COLO829 (cell line): ENCODE data around the gene USF1.

Source experiments
- DNase-seq: peaks from one replicate; pipeline ENCODE4 v3.0.0; 2012; ENCODE audit warnings: low spot score

USF1 gene, protein sequence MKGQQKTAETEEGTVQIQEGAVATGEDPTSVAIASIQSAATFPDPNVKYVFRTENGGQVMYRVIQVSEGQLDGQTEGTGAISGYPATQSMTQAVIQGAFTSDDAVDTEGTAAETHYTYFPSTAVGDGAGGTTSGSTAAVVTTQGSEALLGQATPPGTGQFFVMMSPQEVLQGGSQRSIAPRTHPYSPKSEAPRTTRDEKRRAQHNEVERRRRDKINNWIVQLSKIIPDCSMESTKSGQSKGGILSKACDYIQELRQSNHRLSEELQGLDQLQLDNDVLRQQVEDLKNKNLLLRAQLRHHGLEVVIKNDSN

DNA sequence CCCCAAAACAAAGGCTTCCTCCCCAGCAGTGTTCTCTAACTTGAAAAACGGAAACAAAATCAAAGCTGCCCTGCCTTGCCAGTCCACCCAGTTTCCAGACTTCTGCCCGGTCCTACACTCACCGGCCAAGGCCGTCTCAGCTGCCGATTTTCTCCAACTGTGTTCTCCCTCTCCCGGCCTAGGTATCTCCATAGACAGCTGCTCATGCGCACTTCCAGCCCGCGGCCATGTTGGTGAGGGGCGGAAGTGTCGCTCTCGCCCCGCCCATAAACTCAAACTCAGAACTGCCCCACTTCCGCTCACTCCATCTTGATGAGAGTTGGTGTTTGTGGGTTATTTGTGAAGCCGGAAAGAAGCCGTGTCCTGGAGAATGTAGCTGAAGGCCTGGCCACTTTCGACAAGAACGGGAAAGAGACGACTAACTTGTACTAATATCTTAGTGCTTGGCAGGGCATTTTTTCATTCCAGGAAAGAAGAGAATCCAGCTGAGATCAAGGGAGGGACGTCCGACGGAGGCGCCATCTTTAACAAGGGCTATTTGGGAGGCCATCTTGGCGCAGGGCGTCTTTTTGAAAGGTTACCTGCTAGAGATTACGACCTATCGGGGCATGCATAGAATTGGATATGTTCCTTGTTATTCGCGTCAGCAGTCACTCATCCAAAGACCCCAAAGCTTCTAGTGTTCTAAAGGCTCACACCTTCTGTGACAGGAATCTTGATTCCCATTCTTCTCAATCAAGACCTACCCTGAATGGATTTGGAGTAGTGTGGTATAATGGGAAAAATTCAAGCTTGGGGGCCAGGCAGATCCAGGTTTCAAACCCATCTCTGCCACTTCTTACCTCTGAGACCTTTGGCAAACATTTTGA, at the start of gene USF1:
Gene USF1 (minus strand): TSS at position 242 of the 869 bp plus-strand sequence. CDS start 2,702 bp downstream, outside the sequence.
- peak; percentile 99 for DNase-seq

DNA sequence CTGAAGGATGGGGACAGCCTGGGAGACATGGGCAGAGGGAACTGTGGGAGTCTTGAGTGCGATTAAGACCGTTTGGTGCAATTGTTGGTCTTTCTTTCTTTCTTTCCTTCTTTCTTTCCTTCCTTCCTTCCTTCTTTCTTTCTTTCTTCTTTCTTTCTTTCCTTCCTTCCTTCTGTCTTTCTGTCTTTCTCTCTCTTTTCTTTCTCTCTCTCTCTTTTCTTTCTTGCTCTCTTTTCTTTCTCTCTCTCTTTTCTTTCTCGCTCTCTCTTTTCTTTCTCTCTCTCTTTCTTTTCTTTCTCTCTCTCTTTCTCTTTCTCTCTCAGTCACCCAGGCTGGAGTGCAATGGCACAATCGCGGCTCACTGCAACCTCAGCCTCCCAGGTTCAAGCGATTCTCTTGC, 49.5 kb upstream of the USF1 start:
- DNase-seq: no peak

DNA sequence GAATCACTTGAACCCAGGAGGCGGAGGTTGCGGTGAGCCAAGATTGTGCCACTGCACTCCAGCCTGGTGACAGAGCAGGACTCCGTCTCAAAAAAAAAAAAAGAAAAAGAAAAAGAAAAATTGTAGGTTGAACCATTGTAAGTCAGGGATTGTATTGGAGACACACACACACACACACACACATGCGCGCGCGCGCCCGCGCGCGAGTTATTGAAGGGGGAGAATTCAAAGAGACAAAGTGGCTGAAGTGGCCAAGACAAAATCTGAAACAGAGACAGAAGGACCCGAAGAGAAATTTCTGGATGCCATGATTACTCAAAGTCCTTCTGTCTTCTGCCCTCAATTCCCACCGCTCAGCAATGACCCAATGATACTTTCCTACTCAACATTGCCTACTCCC, 48.7 kb upstream of the USF1 start:
- no peak for DNase-seq

DNA sequence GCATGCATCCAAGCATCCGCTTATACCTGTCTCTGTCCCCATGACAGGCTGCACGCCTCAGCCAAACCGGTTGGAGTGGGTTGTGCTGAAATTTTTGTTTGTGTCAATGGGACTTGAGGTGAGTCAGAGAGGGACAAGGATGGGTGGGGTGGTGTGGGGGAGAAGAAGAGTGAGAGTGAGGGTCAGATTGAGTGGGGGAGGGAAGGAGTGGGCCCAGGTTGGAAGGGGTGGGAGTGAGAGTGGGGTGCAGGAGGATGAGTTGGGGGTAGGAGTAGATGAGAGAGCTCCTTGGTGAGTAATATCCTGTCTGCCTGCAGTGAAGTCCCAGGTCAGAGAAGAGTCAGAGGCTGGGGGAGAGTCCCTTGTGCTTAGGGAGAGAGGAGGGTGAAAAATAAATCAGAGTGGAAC, 46.8 kb upstream of the USF1 start:
- no peak for DNase-seq

DNA sequence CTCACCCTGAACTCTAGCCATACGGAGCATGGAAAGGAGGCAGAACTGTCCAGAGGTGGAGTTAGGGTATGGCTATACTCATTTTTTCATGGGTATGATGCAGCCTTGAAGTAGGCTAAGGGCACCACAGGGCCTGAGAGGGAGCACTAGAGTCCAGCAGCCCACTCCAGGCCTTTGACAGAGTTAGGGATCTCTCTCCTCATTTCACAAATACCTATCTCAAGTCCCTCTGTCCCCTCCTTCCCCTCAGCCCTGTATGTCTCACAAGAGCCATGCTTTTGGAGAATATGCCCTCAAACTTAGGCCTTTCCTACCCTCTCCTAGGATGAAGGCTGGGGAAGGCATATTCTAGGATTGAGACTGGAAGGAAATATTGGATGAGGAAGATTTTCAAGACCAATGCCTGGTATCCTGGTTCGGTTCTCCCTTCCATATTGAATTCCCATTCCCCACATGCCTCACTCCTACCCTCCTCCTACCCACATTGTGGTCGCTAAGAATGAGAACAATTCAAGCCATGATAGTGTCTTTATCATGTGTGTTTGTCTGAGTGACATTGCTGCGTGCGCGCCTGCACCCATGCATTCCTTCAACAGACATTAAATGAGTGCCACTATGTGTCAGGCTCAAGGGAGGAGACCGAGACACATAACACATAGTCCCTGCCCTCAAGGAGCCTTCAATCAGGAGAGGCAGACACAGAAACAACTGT, 46.2 kb upstream of the USF1 start:
- no peak for DNase-seq

DNA sequence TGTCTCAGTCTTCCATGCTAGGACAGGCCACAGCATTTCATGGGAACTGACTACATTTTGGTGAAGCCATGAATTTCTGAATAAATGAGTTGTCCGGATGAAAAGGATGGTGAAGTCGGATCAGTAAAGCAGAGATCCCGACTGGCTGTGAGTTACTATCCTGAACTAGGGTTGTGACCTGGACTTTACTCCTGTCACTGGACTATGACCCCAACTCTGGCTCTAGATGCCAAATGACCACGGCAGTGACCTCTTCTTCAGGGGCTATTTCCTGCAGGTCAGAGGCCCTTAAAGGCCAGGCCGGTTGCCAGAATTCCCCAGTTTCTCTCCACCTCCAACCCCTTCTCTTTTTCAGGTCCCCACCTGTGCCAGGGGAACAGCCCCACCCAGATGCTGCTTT, 45.3 kb upstream of the USF1 start:
- no peak for DNase-seq

DNA sequence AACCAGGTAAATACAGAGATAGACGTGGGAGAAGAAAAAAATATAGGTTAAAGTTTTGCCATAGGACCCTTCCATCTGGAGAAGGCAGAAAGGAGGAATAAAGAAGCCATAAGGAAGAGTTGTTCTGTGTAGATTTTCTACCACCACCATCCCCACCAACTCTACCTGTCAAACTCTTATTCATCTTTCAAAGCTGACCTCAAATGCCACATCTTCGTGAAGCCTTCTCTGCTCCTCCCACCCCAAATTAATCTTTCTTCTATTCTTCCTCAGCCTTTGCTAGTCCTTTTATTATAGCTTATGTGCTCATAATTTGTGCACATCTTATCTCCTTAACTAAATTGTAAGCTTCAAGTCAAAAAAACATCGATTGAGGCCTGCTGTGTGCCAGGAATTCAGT, 44.8 kb upstream of the USF1 start:
- no peak for DNase-seq

DNA sequence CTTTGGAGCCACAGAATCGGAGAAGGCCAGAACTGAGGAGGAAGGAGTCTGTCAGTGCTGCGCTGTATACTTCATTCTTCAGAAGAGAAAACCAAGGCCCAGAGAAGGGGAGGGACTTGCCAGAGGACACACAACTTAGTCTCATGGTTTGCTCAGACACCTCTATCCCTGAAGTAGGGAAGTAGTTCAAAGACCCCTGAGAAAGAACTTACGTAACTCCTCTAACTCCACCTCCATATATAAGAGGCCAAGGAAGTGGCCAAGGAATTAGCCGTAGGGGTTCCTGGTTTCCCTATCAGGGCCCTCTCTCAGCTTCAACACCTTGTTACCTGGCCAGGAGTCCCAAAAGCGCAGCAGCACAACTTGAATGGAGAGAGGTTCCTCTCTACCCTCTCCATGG, 44.2 kb upstream of the USF1 start:
- no peak for DNase-seq

DNA sequence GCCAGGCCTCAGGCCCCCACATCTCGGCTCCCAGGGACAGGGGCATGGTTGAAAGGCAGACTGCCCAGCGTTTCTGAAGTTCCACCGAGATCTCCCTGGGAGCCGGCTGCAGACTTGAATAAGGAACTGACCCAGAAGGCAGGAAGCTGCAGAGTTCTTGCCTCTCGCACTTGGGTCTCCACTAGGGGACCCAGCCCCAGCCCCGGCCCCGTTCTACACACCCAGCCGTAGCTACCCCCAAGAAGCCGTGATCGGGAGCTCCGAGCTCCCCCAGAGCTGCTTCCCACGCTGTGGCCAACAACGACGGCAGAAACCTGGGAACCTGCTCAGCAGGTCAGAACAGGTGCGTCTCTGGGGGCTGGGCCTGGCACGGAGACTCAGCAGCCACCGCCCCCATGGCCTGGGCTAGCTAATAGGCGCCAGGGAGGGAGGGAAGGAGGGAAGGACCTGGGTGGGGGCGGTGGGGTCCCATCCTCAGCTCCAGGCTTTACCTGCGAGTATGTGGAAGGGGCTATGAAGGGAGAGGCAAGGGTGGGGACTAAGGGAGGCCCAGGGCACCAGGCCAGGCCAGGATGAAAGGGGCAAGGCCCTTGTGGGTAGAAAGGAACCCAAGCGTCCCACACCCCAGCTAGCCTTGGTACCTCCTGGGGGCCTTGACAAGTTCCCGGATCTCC, 43.6 kb upstream of the USF1 start, which contains the start of gene NECTIN4:
Gene NECTIN4 (minus strand): TSS at position 308 of the 674 bp plus-strand sequence. CDS start 262 bp downstream, at position 46.
- DNase-seq: no peak

DNA sequence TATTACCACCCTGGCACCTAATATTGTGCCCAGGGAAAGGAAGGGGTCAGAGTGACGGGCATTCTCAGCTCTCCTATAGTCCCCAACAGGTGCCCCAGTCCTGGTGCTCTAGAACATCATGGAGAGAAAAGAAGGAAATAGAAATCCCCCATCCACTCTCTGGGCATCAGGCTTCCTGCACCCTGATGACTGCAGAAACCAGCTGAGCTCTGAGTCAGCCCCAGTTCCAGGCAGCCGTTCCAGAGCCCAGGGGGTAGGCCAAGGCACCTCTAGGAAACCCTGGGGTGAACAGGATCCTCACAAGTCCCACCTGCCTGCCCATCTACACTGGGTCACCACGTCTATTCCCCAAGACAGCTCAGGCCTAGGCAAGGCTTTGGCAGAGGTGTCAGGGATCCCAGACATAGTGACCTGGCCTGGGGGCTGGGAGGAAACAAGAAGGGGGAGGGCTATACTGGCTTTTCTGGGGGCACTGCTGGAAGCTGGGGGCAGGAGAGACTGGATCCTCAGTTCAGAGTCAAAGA, 42.9 kb upstream of the USF1 start:
- no peak for DNase-seq

DNA sequence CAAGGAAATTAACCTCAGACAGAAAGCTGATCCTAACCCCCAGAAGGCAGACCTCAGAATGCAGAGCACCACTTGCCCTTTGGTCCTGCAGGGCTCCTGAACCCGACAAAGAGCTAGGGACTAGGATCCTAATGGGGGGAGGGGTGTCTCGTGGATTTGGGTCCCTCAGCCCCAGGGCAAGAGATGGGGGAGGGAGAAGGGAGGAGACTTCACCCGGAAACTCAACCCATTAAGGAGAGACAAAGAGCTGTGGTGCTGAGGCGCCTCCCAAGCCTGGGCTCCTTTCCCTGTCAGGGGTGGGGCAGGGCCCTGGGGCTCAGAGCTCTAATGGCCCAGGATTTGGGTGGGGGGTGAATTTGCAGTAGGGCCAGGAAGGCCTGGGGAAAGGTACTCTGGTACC, 40.7 kb upstream of the USF1 start:
- no peak for DNase-seq

DNA sequence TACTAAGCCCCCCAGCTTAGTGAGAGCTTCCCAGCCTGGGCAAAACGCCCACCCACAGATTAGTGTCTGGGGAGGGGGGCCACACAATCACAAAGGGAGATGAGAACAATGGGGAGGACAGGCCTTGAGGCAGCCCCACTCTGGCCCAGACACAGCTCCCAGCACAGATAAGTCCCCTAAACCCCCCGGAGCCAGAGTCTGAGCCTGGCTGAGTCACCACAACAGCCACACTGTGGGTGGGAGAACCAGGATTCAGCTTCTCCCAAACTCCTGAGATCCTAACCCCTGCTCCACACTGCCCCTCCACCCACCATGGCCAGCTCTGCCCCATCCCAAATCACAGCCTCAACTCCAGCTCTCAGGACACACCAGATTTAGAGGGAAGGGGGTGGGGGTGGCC, 39.4 kb upstream of the USF1 start:
- DNase-seq: no peak

DNA sequence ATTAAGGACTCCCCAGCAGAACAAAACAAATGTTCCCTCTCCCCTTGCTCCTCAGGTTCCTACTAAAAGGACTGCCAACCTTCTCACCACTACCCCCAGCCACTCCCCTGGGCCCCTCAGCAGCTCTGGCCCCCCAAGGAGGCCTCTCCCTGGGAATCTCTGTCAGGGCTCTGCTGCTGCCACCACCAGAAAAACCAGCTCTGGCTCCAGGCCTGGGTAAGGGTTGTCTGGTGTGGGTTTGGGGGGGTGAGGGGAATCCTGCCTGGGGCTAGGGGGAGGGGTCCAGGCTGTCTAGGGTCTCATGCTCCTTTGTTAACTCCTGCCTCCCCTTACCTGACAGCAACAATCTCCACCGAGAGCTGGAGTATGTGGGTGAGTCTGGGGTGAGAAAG, 38.8 kb upstream of the USF1 start:
- DNase-seq: no peak

DNA sequence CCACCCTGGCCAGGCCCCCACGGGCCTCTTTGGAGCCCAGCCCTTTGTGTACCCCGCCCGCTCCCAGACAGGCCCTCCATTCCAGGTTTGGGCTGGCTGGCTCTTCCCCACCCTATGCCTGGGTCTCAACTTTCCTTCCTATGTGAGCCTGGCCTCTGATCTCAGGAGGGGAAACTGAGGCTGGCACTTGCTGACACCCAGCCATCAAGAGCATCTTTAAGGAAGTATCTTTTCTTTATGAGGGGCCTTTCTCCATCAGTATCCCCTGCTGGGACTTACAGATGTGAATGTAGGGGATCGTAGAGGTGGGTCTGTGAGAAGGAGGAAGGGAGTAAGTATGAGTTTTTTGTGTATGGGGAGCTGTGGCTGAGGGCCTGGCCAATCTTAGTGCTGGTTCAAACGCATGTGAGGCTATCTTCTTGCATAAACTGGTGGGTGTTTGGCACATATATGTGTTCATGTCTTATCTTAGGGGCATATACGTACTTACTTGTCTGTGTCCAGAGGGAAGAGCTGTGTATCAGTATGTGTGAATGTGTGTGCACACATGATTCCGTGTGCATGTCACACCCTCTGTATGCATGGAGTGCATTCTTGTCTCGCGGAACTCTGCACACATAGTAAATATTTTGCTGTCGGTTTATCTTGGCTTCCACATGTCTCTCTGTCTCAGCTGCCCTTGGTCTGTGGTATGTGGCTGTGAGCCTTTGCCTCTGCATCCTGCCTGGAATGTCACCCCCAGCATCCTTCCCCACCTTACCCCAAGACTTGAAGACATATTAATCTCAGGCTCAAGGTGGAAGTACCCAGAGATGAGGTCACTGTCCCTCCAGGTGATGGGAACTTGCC, 38.2 kb upstream of the USF1 start:
- no peak for DNase-seq

DNA sequence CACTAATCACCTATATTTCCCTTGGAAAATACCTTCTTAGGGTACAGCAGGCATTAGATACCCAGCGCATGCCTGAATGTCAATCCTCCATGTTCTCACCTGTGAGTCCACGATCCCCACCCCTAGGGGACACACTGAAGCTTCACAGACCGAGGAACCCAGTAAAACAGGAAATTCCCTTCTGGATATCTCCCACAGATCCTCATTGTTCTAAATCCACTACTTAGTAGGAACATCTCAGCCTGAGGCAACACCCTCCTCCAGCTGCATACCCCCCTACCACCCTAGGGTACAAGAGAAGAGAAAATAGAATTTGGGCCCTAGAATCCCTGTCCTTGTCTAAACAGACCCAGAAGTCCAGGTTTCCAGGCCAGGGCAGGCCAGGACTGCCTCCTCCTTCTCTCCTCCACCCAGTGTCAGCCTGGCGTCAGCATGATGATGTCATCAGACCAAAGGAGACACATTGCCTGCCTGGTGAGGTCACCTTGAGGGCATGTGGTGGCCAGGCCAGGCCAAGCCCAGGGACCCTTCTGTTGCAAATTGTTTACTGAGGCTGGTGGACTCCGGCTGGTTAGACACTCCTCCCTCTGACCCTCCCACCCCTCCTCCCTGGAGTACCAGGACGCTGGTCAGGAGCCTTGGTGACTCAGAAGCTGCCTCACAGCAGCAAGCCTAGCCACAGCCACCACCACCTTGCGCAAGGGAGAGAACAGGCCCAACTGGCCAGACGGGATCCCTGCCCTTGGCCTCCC, 37.4 kb upstream of the USF1 start:
- peak; percentile 44 for DNase-seq

DNA sequence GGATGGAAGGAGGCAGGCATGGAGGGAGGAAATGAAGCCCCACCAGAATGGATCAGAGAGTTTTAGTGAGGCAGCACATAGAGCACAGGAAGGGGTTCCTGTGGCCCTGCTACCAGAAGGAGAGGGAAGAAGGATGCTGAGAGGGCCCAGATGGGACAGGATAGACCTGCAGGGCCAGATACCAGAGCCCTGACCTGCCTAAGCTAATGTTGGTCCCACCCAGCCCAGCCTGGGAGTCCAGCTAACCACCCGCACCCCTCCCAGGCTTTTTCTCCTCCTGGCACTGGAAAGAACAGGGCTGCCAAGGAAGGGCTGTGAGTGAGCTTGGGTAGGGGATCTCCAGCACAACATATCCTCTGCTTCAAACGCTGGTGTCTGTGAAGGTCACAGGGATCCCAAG, 36.7 kb upstream of the USF1 start:
- DNase-seq: no peak

DNA sequence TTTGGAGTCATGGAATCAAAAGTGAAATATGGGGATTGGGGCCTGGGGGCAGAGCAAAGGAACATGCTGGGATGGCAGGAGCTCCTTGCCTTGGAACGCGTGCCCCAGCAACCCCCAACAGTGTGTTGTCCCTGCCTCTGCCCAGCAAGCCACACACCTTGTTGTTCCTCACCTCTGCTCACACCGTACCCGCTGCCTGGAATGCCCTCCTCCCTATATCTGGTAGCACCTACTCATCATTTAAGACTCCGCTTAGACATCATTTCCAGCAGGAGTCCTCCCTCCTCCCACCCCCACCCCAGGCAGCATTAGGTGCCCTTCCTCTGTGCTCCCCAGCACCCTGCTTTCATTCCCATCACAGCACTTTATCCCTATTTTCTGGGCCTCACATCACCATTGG, 35.7 kb upstream of the USF1 start:
- no peak for DNase-seq

DNA sequence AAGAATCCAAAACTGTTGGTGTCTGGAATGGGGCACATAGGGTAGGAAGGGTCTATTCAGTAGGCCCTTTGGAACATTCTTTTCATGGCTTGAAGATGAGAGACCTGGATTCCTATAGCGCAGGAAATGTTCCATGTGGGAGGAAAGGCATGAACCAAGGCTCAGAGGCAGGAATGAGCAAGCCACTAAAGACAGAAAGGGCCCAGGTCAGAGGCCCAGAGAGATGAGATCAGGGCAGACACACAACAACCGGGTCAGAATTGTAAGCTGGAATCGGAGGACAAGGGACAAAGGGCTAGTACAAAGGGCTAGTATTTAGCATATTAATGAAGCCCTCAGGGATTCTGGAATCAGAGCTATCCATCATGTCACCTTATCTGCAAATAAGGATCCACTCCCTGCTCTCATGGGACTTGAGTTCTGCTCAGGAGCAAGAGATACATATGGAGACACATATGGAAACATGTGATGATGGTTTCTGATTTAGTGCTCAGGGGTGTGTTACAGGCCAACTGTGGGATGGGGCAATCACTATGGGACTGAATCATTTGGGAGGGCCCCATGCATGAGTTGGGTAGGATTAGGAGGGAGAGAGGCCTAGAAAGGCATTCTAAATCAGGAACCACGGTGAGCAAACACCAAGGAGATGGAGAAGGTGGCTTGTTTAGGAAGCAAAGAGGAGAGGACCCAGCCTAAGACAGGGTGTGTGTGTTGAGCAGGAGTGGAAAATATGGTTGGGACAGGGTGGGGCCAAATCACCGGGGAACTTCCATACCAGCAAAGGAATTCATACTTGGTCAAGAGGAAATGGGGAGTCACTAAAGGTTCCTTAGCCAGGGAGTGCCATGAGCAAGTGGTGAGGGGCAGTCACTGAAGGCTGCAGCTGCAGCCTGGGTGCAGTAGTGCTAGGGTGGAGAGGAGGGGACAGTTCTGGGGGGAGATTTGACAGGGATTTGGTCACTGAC, 34.9 kb upstream of the USF1 start:
- peak; percentile 44 for DNase-seq
